Measurements from ENCODE around the gene CEP192. TPM values are rescaled to one million over a fixed set of nuclear protein-coding genes. Genes with fewer than 3 reads are reported as not detected.

The CEP192 gene
- total and polyA plus RNA-seq, 2 of the 13 experiments (the other 11 are each of a cell fraction or from before 2014, with no cell fraction given), result 15.3 to 24.7 TPM

DNA sequence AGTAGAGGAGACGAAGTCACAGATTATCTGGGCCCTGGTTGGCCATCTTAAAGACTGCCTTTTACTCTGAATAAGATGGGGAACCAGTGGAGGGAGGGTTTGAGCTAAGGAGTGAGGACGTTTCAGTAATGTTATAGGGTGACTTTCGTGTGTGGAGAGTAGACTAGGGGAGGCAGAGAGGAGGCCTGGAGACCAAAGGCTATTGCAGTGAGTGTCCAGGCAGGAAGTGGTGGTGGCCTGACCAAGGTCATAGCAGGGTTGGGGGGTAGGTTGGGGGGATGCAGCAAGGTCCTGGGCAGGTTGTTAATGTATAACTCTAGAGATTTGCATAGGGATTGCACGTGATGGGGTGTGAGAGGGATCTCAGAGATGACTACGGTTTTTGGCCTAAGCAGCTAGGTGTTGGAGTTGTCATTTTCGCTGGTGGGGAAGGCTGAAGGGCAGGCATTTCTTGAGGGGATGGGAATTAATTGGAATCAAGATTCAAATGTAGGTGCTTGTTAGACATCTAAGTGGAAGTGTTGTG, 4.9 kb downstream of the CEP192 start:
- DNase-seq (ENCODE audit: low spot score) (peak; percentile 31), ATAC-seq (peak; percentile 4; the same call in 1 of the 3 replicates), FAIRE-seq (peak; percentile 28)
- Histone ChIP-seq H3K27me3 (ENCODE audit: control insufficient read depth in 1 of 2, insufficient read depth in 2 of 2, low read length in 2 of 2) (no peaks in the 10 kb centered on the region; a peak in 1 of 5 replicates), H3K9me3 (ENCODE audit: low read length) (no peaks in the 10 kb centered on the region), H3K4me3 (replicated peaks in 1 of 3; ENCODE audit: insufficient read depth in 1 of 3, low read depth in 2 of 3, low read length in 3 of 3) (no peak overlapping the region), H3K4me1 (ENCODE audit: insufficient read depth, low read length) (peaks cover 49% of the 10 kb centered on the region), H4K20me1 (ENCODE audit: insufficient read depth, low read length) (no peaks in the 10 kb centered on the region), H3K36me3 (replicated peaks in 1 of 2; ENCODE audit: control insufficient read depth in 1 of 2, insufficient read depth in 2 of 2, low read length in 2 of 2) (peaks cover 2 to 15% of the 10 kb centered on the region in 2 experiments; a peak in 3 of 5 replicates), H3K9ac (ENCODE audit: insufficient read depth, low read depth, low read length) (no peak overlapping the region), H2AFZ (ENCODE audit: low read length) (no peak overlapping the region), H3K27ac (ENCODE audit: extremely low read length, insufficient read depth, low read length) (peak overlapping the region; percentile 43), H3K4me2 (ENCODE audit: low read depth, low read length) (peak overlapping the region; percentile 9; the same call in 1 of the 2 replicates), H3K79me2 (ENCODE audit: insufficient read depth, low read length) (peaks cover 71% of the 10 kb centered on the region)
- intact Hi-C loops (cut with micrococcal nuclease; ENCODE audit: unreplicated experiment) (loop anchor here (10.0 kb wide), 1 partner anchor 79 kb away; no protein-coding TSS in a partner anchor), in situ Hi-C loops (cut with HindIII; ENCODE audit: extremely low pct_ligation_motif_present, low pct_unique_long_range_greater_than_20kb) (no loop called here)
- WGBS (ENCODE audit: low lambda C conversion rate), result 68% methylated on average over 6 of the region's 6 CpGs
- no TSS peak for BruUV-seq (replicated peaks)
- ChIA-PET CTCF (ENCODE audit: low intra/inter-chr PET ratio, low total read pairs) (no interaction called here), POLR2A (no interaction called here)
- peak; percentile 87 for TF ChIP-seq ZNF770 (CRISPR knock-in tag; IDR thresholded peaks at IDR 0.05)
- peak; percentile 12; the same call in 1 of the 2 replicates for TF ChIP-seq FOXC1 (CRISPR knock-in tag; IDR thresholded peaks at IDR 0.05; ENCODE audit: borderline replicate concordance)
- TF ChIP-seq, protein P1, sequence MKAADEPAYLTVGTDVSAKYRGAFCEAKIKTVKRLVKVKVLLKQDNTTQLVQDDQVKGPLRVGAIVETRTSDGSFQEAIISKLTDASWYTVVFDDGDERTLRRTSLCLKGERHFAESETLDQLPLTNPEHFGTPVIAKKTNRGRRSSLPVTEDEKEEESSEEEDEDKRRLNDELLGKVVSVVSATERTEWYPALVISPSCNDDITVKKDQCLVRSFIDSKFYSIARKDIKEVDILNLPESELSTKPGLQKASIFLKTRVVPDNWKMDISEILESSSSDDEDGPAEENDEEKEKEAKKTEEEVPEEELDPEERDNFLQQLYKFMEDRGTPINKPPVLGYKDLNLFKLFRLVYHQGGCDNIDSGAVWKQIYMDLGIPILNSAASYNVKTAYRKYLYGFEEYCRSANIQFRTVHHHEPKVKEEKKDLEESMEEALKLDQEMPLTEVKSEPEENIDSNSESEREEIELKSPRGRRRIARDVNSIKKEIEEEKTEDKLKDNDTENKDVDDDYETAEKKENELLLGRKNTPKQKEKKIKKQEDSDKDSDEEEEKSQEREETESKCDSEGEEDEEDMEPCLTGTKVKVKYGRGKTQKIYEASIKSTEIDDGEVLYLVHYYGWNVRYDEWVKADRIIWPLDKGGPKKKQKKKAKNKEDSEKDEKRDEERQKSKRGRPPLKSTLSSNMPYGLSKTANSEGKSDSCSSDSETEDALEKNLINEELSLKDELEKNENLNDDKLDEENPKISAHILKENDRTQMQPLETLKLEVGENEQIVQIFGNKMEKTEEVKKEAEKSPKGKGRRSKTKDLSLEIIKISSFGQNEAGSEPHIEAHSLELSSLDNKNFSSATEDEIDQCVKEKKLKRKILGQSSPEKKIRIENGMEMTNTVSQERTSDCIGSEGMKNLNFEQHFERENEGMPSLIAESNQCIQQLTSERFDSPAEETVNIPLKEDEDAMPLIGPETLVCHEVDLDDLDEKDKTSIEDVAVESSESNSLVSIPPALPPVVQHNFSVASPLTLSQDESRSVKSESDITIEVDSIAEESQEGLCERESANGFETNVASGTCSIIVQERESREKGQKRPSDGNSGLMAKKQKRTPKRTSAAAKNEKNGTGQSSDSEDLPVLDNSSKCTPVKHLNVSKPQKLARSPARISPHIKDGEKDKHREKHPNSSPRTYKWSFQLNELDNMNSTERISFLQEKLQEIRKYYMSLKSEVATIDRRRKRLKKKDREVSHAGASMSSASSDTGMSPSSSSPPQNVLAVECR (CRISPR knock-in tag; IDR thresholded peaks at IDR 0.05; ENCODE audit: borderline replicate concordance), result no peak
- TF ChIP-seq ZNF253 (CRISPR knock-in tag; IDR thresholded peaks at IDR 0.05; ENCODE audit: borderline replicate concordance), result no peak
- TF ChIP-seq BHLHE40 (IDR thresholded peaks at IDR 0.05; ENCODE audit: low read length), result peak; percentile 31; the same call in 1 of the 2 replicates
- TF ChIP-seq ZMYM4 (CRISPR knock-in tag; IDR thresholded peaks at IDR 0.05), result peak; percentile 52; the same call in 1 of the 2 replicates
- TF ChIP-seq ZFX (CRISPR knock-in tag; IDR thresholded peaks at IDR 0.05; ENCODE audit: low read depth), result peak; percentile 24; the same call in 1 of the 2 replicates
- no peak for TF ChIP-seq ZNF12 (CRISPR knock-in tag; IDR thresholded peaks at IDR 0.05)
- no peak for TF ChIP-seq HNF1A (IDR thresholded peaks at IDR 0.05; ENCODE audit: low read depth)
- peak; percentile 54; the same call in 1 of the 2 replicates for TF ChIP-seq HNF1A (CRISPR knock-in tag; IDR thresholded peaks at IDR 0.05; ENCODE audit: borderline replicate concordance)
- TF ChIP-seq HOMEZ (CRISPR knock-in tag; IDR thresholded peaks at IDR 0.05; ENCODE audit: low read depth), result peak; percentile 41; the same call in 1 of the 2 replicates

Data from HepG2 (cell line).